K562 (cell line): ENCODE data around the gene MEIOB. TPM values are rescaled to one million over a fixed set of nuclear protein-coding genes. Genes with fewer than 3 reads are reported as not detected.

Experiments used
- CBX5 ChIP-seq: IDR thresholded peaks from 2 replicates; pipeline ENCODE4 v1.6.1; 2014; ENCODE audit warnings: low read depth, borderline replicate concordance
- CHAMP1 ChIP-seq: fragments of 450-650 bp; IDR thresholded peaks from 2 replicates; pipeline ENCODE4 v1.6.1; 2016; ENCODE audit warnings: mild to moderate bottlenecking
- CHD1 ChIP-seq: fragments of 200-600 bp; sonication (generic); IDR thresholded peaks from one replicate; pipeline ENCODE4 v1.6.1; 2012; ENCODE audit warnings: mild to moderate bottlenecking, moderate library complexity, low read length, inconsistent platforms
- FOXA3 ChIP-seq, 2 experiments: fragments of 450-650 bp in 1 of 2; sonication (generic) in 1 of 2; formaldehyde crosslinking; IDR thresholded peaks in 1 of 2; conservative IDR thresholded peaks in 1 of 2; 2 replicates each; pipeline versions ENCODE4 v1.4.0 to v1.8.0; 2020 to 2022; ENCODE audit warnings: mild to moderate bottlenecking in 2 of 2, missing genetic modification reagents in 1 of 2
- FOXP1 ChIP-seq: sonication (generic); formaldehyde crosslinking; IDR thresholded peaks from 2 replicates; pipeline ENCODE4 v1.8.0; 2022; ENCODE audit warnings: mild to moderate bottlenecking, missing genetic modification reagents
- HINFP ChIP-seq: fragments of 450-650 bp; conservative IDR thresholded peaks from 2 replicates; pipeline ENCODE4 v1.6.1; 2016; ENCODE audit warnings: missing genetic modification characterization, low read depth, mild to moderate bottlenecking, control low read depth, missing compliant biosample characterization
- NBN ChIP-seq: fragments of 450-650 bp; IDR thresholded peaks from 2 replicates; pipeline ENCODE4 v1.6.1; 2016; ENCODE audit warnings: low read depth, mild to moderate bottlenecking
- NFE2 ChIP-seq: IDR thresholded peaks from 2 replicates; pipeline ENCODE4 v1.6.1; 2014; ENCODE audit warnings: antibody characterized with exemption, low read depth
- PHF21A ChIP-seq: fragments of 450-650 bp; IDR thresholded peaks from 2 replicates; pipeline ENCODE4 v1.6.1; 2017; ENCODE audit warnings: low read depth, borderline replicate concordance
- TBP ChIP-seq: optimal IDR thresholded peaks from 2 replicates; pipeline ENCODE3; 2011; ENCODE audit warnings: low read depth, low read length, improper control_type of control experiment
- TEAD4 ChIP-seq, 2 experiments: sonication (generic) in 1 of 2; formaldehyde crosslinking in 1 of 2; IDR thresholded peaks; 2 replicates each; pipeline versions ENCODE4 v1.6.1 to v1.8.0; 2012 to 2022; ENCODE audit warnings: borderline replicate concordance in 1 of 2, inconsistent platforms in 1 of 2, low read length in 1 of 2, mild to moderate bottlenecking in 1 of 2, missing genetic modification reagents in 1 of 2
- YY1 ChIP-seq, 3 experiments: IDR thresholded peaks; 2 replicates each; pipeline ENCODE4 v1.6.1; 2011; ENCODE audit warnings: low read length in 2 of 3, mild to moderate bottlenecking in 2 of 3, moderate library complexity in 2 of 3, borderline replicate concordance in 1 of 3, control low read depth in 1 of 3, low read depth in 1 of 3; ENCODE audit not compliant: insufficient read depth in 3 of 3, insufficient replicate concordance in 2 of 3, control insufficient read depth in 1 of 3, insufficient read length in 1 of 3; ENCODE audit errors: extremely low read depth in 1 of 3
- ZBTB7A ChIP-seq: IDR thresholded peaks from 2 replicates; pipeline ENCODE4 v1.6.1; 2011; ENCODE audit warnings: low read depth, mild to moderate bottlenecking, low read length, moderate library complexity, borderline replicate concordance; ENCODE audit not compliant: control insufficient read depth
- ZKSCAN8 ChIP-seq: fragments of 200-800 bp; sonication (Bioruptor generic); IDR thresholded peaks from 2 replicates; pipeline ENCODE4 v1.6.1; 2016; ENCODE audit warnings: missing genetic modification characterization, missing compliant biosample characterization
- ZNF224 ChIP-seq: sonication (generic); formaldehyde crosslinking; IDR thresholded peaks from 2 replicates; pipeline ENCODE4 v1.8.0; 2022; ENCODE audit warnings: mild to moderate bottlenecking, missing genetic modification reagents
- ZNF354B ChIP-seq: fragments of 250-450 bp; sonication (Bioruptor Pico); IDR thresholded peaks from 2 replicates; pipeline ENCODE4 v1.4.0; 2020
- ZNF561 ChIP-seq: fragments of 450-650 bp; formaldehyde crosslinking; conservative IDR thresholded peaks from 2 replicates; pipeline ENCODE4 v1.4.0; 2020; ENCODE audit warnings: mild to moderate bottlenecking, moderate library complexity
- polyA plus RNA-seq, 8 experiments: library from polyadenylated mRNA; depleted of rRNA in 4 of 8; stranded (reverse) in 5 of 8; unstranded in 3 of 8; fragments of >200 nt; fragmentation: Nextera tagmentation in 2 of 8; fragmentation: Illumina TruSeq in 1 of 8; extraction: Ambion mirVana in 2 of 8; extraction: Trizol in 1 of 8; gene quantifications; 2 replicates each; pipeline versions ENCODE4 v1.2.1 to v1.2.3, GENCODE V29; 2011 to 2014; ENCODE audit warnings: inconsistent platforms in 1 of 8, missing spikeins in 1 of 8
- total RNA-seq, 7 experiments: library from RNA; depleted of rRNA in 6 of 7; stranded (reverse); fragments of >200 nt in 6 of 7; fragmentation: Illumina TruSeq in 2 of 7; extraction: Trizol in 2 of 7; gene quantifications; 2 replicates each; pipeline versions ENCODE4 v1.2.1 to v1.2.3, GENCODE V29; 2011 to 2021; ENCODE audit warnings: low replicate concordance in 1 of 7
- TF ChIP-seq, protein P1 (sequence below): sonication (generic); formaldehyde crosslinking; IDR thresholded peaks from 2 replicates; pipeline ENCODE4 v1.4.0; 2020; ENCODE audit warnings: mild to moderate bottlenecking, missing genetic modification reagents
- TF ChIP-seq, protein P2 (sequence below): fragments of 250-450 bp; sonication (Bioruptor Pico); IDR thresholded peaks from 2 replicates; pipeline ENCODE4 v1.8.0; 2022; ENCODE audit warnings: inconsistent platforms

MEIOB gene
- total and polyA plus RNA-seq, 9 of the 15 experiments (the other 6 are each of a cell fraction or from before 2014, with no cell fraction given): 25.4 to 203 (median 97.6) TPM

- TF ChIP-seq TBP (peak; percentile 57), CHD1 (no peak), PHF21A (no peak), CHAMP1 (peak; percentile 82), HINFP (0 out of 2 replicates have a peak, but pooled peaks have one; percentile 6), NBN (peak; percentile 87), CBX5 (no peak), ZKSCAN8 (0 out of 2 replicates have a peak, but pooled peaks have one; percentile 38), YY1 (IDR thresholded peaks at IDR 0.05; ENCODE audit: borderline replicate concordance in 1 of 3, control insufficient read depth in 1 of 3, extremely low read depth in 1 of 3, insufficient read depth in 3 of 3, insufficient read length in 1 of 3, insufficient replicate concordance in 2 of 3, low read depth in 1 of 3, low read length in 2 of 3) (no peak), NFE2 (peak; percentile 66; the same call in 1 of the 2 replicates), TEAD4 (IDR thresholded peaks at IDR 0.05; ENCODE audit: low read length) (peak; percentile 100), TEAD4 (CRISPR knock-in tag; IDR thresholded peaks at IDR 0.05; ENCODE audit: borderline replicate concordance) (no peak), FOXA3 (CRISPR knock-in tag; conservative IDR thresholded peaks at IDR 0.05 in 1 of 2, IDR thresholded peaks at IDR 0.05 in 1 of 2) (peak; percentile 71 to 85), ZNF224 (CRISPR knock-in tag) (no peak), FOXP1 (CRISPR knock-in tag) (peak; percentile 37; the same call in 1 of the 2 replicates), ZNF354B (CRISPR knock-in tag) (no peak), ZBTB7A (peak; percentile 93), ZNF561 (no peak)
- TF ChIP-seq, protein P1, sequence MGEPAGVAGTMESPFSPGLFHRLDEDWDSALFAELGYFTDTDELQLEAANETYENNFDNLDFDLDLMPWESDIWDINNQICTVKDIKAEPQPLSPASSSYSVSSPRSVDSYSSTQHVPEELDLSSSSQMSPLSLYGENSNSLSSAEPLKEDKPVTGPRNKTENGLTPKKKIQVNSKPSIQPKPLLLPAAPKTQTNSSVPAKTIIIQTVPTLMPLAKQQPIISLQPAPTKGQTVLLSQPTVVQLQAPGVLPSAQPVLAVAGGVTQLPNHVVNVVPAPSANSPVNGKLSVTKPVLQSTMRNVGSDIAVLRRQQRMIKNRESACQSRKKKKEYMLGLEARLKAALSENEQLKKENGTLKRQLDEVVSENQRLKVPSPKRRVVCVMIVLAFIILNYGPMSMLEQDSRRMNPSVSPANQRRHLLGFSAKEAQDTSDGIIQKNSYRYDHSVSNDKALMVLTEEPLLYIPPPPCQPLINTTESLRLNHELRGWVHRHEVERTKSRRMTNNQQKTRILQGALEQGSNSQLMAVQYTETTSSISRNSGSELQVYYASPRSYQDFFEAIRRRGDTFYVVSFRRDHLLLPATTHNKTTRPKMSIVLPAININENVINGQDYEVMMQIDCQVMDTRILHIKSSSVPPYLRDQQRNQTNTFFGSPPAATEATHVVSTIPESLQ: no peak
- TF ChIP-seq, protein P2, sequence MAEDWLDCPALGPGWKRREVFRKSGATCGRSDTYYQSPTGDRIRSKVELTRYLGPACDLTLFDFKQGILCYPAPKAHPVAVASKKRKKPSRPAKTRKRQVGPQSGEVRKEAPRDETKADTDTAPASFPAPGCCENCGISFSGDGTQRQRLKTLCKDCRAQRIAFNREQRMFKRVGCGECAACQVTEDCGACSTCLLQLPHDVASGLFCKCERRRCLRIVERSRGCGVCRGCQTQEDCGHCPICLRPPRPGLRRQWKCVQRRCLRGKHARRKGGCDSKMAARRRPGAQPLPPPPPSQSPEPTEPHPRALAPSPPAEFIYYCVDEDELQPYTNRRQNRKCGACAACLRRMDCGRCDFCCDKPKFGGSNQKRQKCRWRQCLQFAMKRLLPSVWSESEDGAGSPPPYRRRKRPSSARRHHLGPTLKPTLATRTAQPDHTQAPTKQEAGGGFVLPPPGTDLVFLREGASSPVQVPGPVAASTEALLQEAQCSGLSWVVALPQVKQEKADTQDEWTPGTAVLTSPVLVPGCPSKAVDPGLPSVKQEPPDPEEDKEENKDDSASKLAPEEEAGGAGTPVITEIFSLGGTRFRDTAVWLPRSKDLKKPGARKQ (CRISPR knock-in tag): no peak
These were observed 39.0 kb downstream of the MEIOB start (continued) for GRCh38 chr16:1832838-1833454.
